H1 (cell line): ENCODE data around the gene CELA1. TPM values are rescaled to one million over a fixed set of nuclear protein-coding genes. Genes with fewer than 3 reads are reported as not detected.
"Not testable (repeated sequence)": the region's sequence is repeated elsewhere in the genome, so short reads cannot be mapped to it uniquely, and the experiment has no call there.

Experiments used
- CTCF ChIA-PET: fragments of 300-600 bp; sonication (Branson Sonifier 250); formaldehyde crosslinking; loops from one replicate; lab custom pipeline; 2021; ENCODE audit not compliant: partially characterized antibody; lab: Charles Lee
- POLR2A ChIA-PET: fragments of 300-600 bp; sonication (Branson Sonifier 250); formaldehyde crosslinking; loops from one replicate; lab custom pipeline; 2021; ENCODE audit warnings: inconsistent platforms; ENCODE audit not compliant: partially characterized antibody; lab: Charles Lee
- DNase-seq, 2 experiments: peaks; one replicate each; pipeline versions ENCODE4 v3.0.0 to v3.0.0-alpha.2; 2010 to 2022; ENCODE audit warnings: low spot score in 2 of 2, low read depth in 1 of 2, mixed read lengths in 1 of 2
- FAIRE-seq: peaks from 2 replicates; lab custom pipeline; 2011; peaks lifted over from hg19 to GRCh38; lab: Jason Lieb, UNC
- H2AFZ ChIP-seq: 2 replicates; pipeline ENCODE4 v1.8.1; 2012; ENCODE audit warnings: low read length, inconsistent platforms
- H2AK5ac ChIP-seq: 2 replicates; pipeline ENCODE4 v1.6.1; 2013; ENCODE audit warnings: low read depth, low read length
- H2BK120ac ChIP-seq: replicated peaks from 2 replicates; pipeline ENCODE3; 2013; ENCODE audit warnings: low read depth, low read length, inconsistent platforms
- H2BK12ac ChIP-seq: 2 replicates; pipeline ENCODE4 v1.6.1; 2013; ENCODE audit warnings: low read depth, low read length
- H2BK15ac ChIP-seq: 2 replicates; pipeline ENCODE4 v1.6.1; 2013; ENCODE audit warnings: low read length
- H2BK20ac ChIP-seq: 2 replicates; pipeline ENCODE4 v1.6.1; 2013; ENCODE audit warnings: low read length
- H2BK5ac ChIP-seq: 2 replicates; pipeline ENCODE4 v1.6.1; 2013; ENCODE audit warnings: low read depth, low read length
- H3K14ac ChIP-seq: 2 replicates; pipeline ENCODE4 v1.6.1; 2013; ENCODE audit warnings: inconsistent platforms; ENCODE audit not compliant: insufficient read length
- H3K18ac ChIP-seq: 2 replicates; pipeline ENCODE4 v1.6.1; 2013; ENCODE audit warnings: low read length; ENCODE audit errors: extremely low read depth
- H3K23ac ChIP-seq: 2 replicates; pipeline ENCODE4 v1.6.1; 2013; ENCODE audit warnings: inconsistent platforms; ENCODE audit not compliant: insufficient read length
- H3K23me2 ChIP-seq: 2 replicates; pipeline ENCODE4 v1.6.1; 2013; ENCODE audit warnings: low read depth, low read length
- H3K27ac ChIP-seq: 2 replicates; pipeline ENCODE4 v1.6.1; 2011; ENCODE audit warnings: low read depth, low read length, inconsistent platforms
- H3K27me3 ChIP-seq, 4 experiments: replicated peaks in 1 of 4; 1 replicate in 1 of 4; 2 replicates in 3 of 4; pipeline versions ENCODE4 v1.6.1 to v1.8.1; 2011 to 2013; ENCODE audit warnings: low read length in 3 of 4, mild to moderate bottlenecking in 3 of 4, inconsistent platforms in 2 of 4, mixed read lengths in 2 of 4, moderate library complexity in 1 of 4; ENCODE audit not compliant: control insufficient read depth in 3 of 4, insufficient read depth in 3 of 4; ENCODE audit errors: extremely low read depth in 1 of 4
- H3K36me3 ChIP-seq, 4 experiments: 2 replicates each; pipeline versions ENCODE4 v1.6.1 to v1.8.1; 2011 to 2013; ENCODE audit warnings: mild to moderate bottlenecking in 4 of 4, low read length in 3 of 4, moderate library complexity in 2 of 4, control low read depth in 1 of 4, inconsistent platforms in 1 of 4; ENCODE audit not compliant: insufficient read depth in 4 of 4, control insufficient read depth in 2 of 4
- H3K4ac ChIP-seq: replicated peaks from 2 replicates; pipeline ENCODE3; 2013; ENCODE audit warnings: low read length, low read depth, mixed read lengths, inconsistent platforms; ENCODE audit not compliant: insufficient read length
- H3K4me1 ChIP-seq, 4 experiments: replicated peaks in 1 of 4; 1 replicate in 1 of 4; 2 replicates in 3 of 4; pipeline versions ENCODE4 v1.6.1 to v1.8.1; 2011 to 2013; ENCODE audit warnings: low read length in 3 of 4, inconsistent platforms in 2 of 4, mixed read lengths in 1 of 4; ENCODE audit not compliant: insufficient read depth in 4 of 4, control insufficient read depth in 3 of 4
- H3K4me2 ChIP-seq, 2 experiments: 2 replicates each; pipeline versions ENCODE4 v1.6.1 to v1.8.1; 2011 to 2013; ENCODE audit warnings: low read depth in 2 of 2, low read length in 2 of 2, control low read depth in 1 of 2, inconsistent platforms in 1 of 2, mild to moderate bottlenecking in 1 of 2; ENCODE audit not compliant: insufficient read depth in 1 of 2
- H3K4me3 ChIP-seq, 4 experiments: fragments of 200-600, 300-600 bp in 1 of 4; sonication (generic), shearing (Covaris generic), sonication (Bioruptor Twin) in 1 of 4; 2 replicates each; pipeline versions ENCODE4 v1.5.1 to v1.8.1; 2011 to 2016; ENCODE audit warnings: low read length in 4 of 4, low read depth in 3 of 4, control low read depth in 2 of 4, inconsistent platforms in 2 of 4, mild to moderate bottlenecking in 2 of 4, mixed read lengths in 1 of 4, moderate library complexity in 1 of 4; ENCODE audit not compliant: insufficient read depth in 2 of 4; ENCODE audit errors: extremely low read depth in 1 of 4
- H3K56ac ChIP-seq: replicated peaks from 2 replicates; pipeline ENCODE3; 2013; ENCODE audit warnings: low read depth, mild to moderate bottlenecking, mixed read lengths, low read length, inconsistent platforms; ENCODE audit not compliant: insufficient read length
- H3K79me1 ChIP-seq: 2 replicates; pipeline ENCODE4 v1.6.1; 2013; ENCODE audit warnings: low read depth, low read length, control low read depth
- H3K79me2 ChIP-seq, 2 experiments: 2 replicates each; pipeline versions ENCODE4 v1.6.1 to v1.8.1; 2012 to 2013; ENCODE audit warnings: low read length in 2 of 2, mild to moderate bottlenecking in 2 of 2, inconsistent platforms in 1 of 2; ENCODE audit not compliant: insufficient read depth in 2 of 2, control insufficient read depth in 1 of 2
- H3K9ac ChIP-seq, 4 experiments: replicated peaks in 1 of 4; 1 replicate in 1 of 4; 2 replicates in 3 of 4; pipeline versions ENCODE4 v1.6.1 to v1.8.1; 2011 to 2013; ENCODE audit warnings: low read depth in 3 of 4, low read length in 3 of 4, control low read depth in 2 of 4, mild to moderate bottlenecking in 2 of 4, moderate library complexity in 2 of 4, inconsistent platforms in 1 of 4; ENCODE audit errors: extremely low read depth in 1 of 4
- H3K9me3 ChIP-seq, 2 experiments: 2 replicates each; pipeline versions ENCODE4 v1.6.1 to v1.8.1; 2012 to 2013; ENCODE audit warnings: mild to moderate bottlenecking in 2 of 2, moderate library complexity in 2 of 2, control low read depth in 1 of 2, inconsistent platforms in 1 of 2, low read depth in 1 of 2, low read length in 1 of 2, mixed read lengths in 1 of 2; ENCODE audit not compliant: insufficient read depth in 2 of 2
- H4K20me1 ChIP-seq, 2 experiments: replicated peaks in 1 of 2; 2 replicates each; pipeline versions ENCODE3 to v1.8.1; 2011 to 2013; ENCODE audit warnings: inconsistent platforms in 2 of 2, low read length in 2 of 2, mild to moderate bottlenecking in 1 of 2; ENCODE audit not compliant: insufficient read depth in 2 of 2, control insufficient read depth in 1 of 2
- H4K5ac ChIP-seq: 2 replicates; pipeline ENCODE4 v1.6.1; 2013; ENCODE audit warnings: low read length, low read depth, mixed read lengths, inconsistent platforms; ENCODE audit not compliant: insufficient read length
- H4K8ac ChIP-seq: 2 replicates; pipeline ENCODE4 v1.8.0; 2013; ENCODE audit warnings: mild to moderate bottlenecking, moderate library complexity, low read length, inconsistent platforms; ENCODE audit not compliant: insufficient read depth; ENCODE audit errors: extremely low read depth
- H4K91ac ChIP-seq: replicated peaks from 2 replicates; pipeline ENCODE3; 2013; ENCODE audit warnings: low read length, mixed read lengths, inconsistent platforms; ENCODE audit not compliant: insufficient read length
- WGBS, 2 experiments: shearing (Covaris generic) in 1 of 2; methylation state at CpG; one replicate each; pipeline versions ENCODE4 v1.1.6 to v1.1.7; 2013 to 2015; ENCODE audit warnings: low lambda C conversion rate in 2 of 2, mixed read lengths in 2 of 2, inconsistent platforms in 1 of 2, low coverage in 1 of 2, missing lambda C conversion rate in 1 of 2; ENCODE audit not compliant: insufficient replicate concordance in 2 of 2, insufficient coverage in 1 of 2, insufficient read length in 1 of 2; ENCODE audit errors: extremely low coverage in 1 of 2, missing lambda C conversion rate in 1 of 2; 5-methylcytosine and 5-hydroxymethylcytosine counted together
- polyA plus RNA-seq, 7 experiments: library from polyadenylated mRNA; depleted of rRNA in 3 of 7; stranded (reverse) in 5 of 7; unstranded in 2 of 7; fragments of >200 nt in 5 of 7; fragments of 200-250 nt in 2 of 7; gene quantifications; 1 replicate in 5 of 7; 2 replicates in 1 of 7; 4 replicates in 1 of 7; pipeline versions ENCODE4 v1.2.1 to v1.2.3, GENCODE V29; 2011 to 2013; ENCODE audit warnings: missing spikeins in 2 of 7, mixed read lengths in 2 of 7
- total RNA-seq: library from RNA; stranded (reverse); fragmentation: NEBNext Ultra II Directional; extraction: Animal tissue kit (Norgen Biotek cat#: 25700); gene quantifications from 2 replicates; pipeline ENCODE4 v1.2.1, GENCODE V29; 2021

Gene CELA1
- total and polyA plus RNA-seq, 2 of the 8 experiments (the other 6 are each of a cell fraction or from before 2014, with no cell fraction given): 0.09 TPM; not detected in 1

DNA sequence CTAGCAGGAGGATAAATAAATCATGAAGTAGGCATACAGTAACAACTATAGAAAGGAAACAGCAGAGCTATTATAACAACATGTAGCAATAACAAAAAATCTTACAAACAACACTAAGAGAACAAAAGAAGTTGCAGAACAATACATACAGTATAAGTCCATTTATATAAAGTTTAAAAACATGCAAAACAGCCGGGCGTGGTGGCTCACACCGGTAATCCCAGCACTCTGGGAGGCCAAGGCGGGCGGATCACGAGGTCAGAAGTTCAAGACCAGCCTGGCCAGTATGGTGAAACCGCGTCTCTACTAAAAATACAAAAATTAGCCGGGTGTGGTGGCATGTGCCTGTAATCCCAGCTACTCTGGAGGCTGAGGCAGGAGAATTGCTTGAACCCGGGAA, 52.4 kb downstream of the CELA1 start:
- H2AK5ac ChIP-seq, H3K56ac ChIP-seq, H3K4me1 ChIP-seq, H3K4ac ChIP-seq, FAIRE-seq, H4K20me1 ChIP-seq, H3K14ac ChIP-seq, H3K9ac ChIP-seq, H3K18ac ChIP-seq, H3K4me3 ChIP-seq, H3K27me3 ChIP-seq, H3K36me3 ChIP-seq, H4K5ac ChIP-seq, H3K4me2 ChIP-seq, H2BK15ac ChIP-seq, H2BK20ac ChIP-seq, H2BK5ac ChIP-seq, DNase-seq, H3K23ac ChIP-seq, H3K23me2 ChIP-seq, H3K79me2 ChIP-seq, H3K27ac ChIP-seq, H3K79me1 ChIP-seq, H3K9me3 ChIP-seq, H4K8ac ChIP-seq, H2BK12ac ChIP-seq, H2AFZ ChIP-seq, H2BK120ac ChIP-seq, POLR2A ChIA-PET, H4K91ac ChIP-seq: not testable (repeated sequence)
- WGBS, 2 experiments: 95% methylated on average over 10 of the region's 10 CpGs; no CpG with 5 or more reads in 1 of the 2 experiments
- CTCF ChIA-PET: interaction anchor here (1.6 to 6.2 kb wide), 2 partner anchors 24 to 46 kb away, joined by 3 to 33 read pairs; no protein-coding TSS in a partner anchor
